RWPE2 (cell line): Measurements from ENCODE around the gene C1GALT1.

ENCODE experiments used
- ATAC-seq: fragments of 200-7000 bp; cut with Tn5 transposase; 3 replicates; pipeline ENCODE4 v1.9.1; 2021; ENCODE audit warnings: low read depth
- DNase-seq: peaks from one replicate; pipeline ENCODE4 v3.0.0-alpha.2; 2020; ENCODE audit warnings: low spot score
- H3K27ac ChIP-seq: fragments of 450-650 bp; 2 replicates; pipeline ENCODE4 v1.5.1; 2017; ENCODE audit warnings: mild to moderate bottlenecking; ENCODE audit not compliant: poor library complexity, severe bottlenecking
- H3K27me3 ChIP-seq: fragments of 250-450 bp; sonication (Bioruptor Pico); 2 replicates; pipeline ENCODE4 v1.5.1; 2021; ENCODE audit warnings: mild to moderate bottlenecking, moderate library complexity; ENCODE audit not compliant: insufficient read depth, poor library complexity, severe bottlenecking
- H3K36me3 ChIP-seq: fragments of 250-450 bp; sonication (Bioruptor Pico); 2 replicates; pipeline ENCODE4 v1.5.1; 2020; ENCODE audit warnings: low read depth, mild to moderate bottlenecking, moderate library complexity
- H3K4me1 ChIP-seq: fragments of 250-450 bp; sonication (Bioruptor Pico); 2 replicates; pipeline ENCODE4 v1.5.1; 2021; ENCODE audit warnings: mild to moderate bottlenecking, moderate library complexity; ENCODE audit not compliant: insufficient read depth, poor library complexity, severe bottlenecking
- H3K4me3 ChIP-seq: fragments of 250-450 bp; sonication (Bioruptor Pico); 2 replicates; pipeline ENCODE4 v1.5.1; 2021; ENCODE audit warnings: mild to moderate bottlenecking, moderate library complexity; ENCODE audit not compliant: severe bottlenecking
- H3K9me3 ChIP-seq: fragments of 250-450 bp; sonication (Bioruptor Pico); 2 replicates; pipeline ENCODE4 v1.5.1; 2021; ENCODE audit warnings: mild to moderate bottlenecking, moderate library complexity; ENCODE audit not compliant: severe bottlenecking
- CTCF ChIP-seq: fragments of 450-650 bp; IDR thresholded peaks from one replicate; pipeline ENCODE4 v1.5.1; 2017; ENCODE audit warnings: mild to moderate bottlenecking, moderate library complexity; ENCODE audit not compliant: poor library complexity, severe bottlenecking

Gene C1GALT1

GRCh38 chr7:7177044-7177517 lies 5.3 kb upstream of the C1GALT1 start:
- Histone ChIP-seq H3K36me3 (no peaks in the 10 kb centered on the region), H3K27me3 (no peaks in the 10 kb centered on the region), H3K27ac (peak overlapping the region; percentile 93), H3K9me3 (peaks cover 1% of the 10 kb centered on the region), H3K4me1 (peaks cover 36% of the 10 kb centered on the region), H3K4me3 (no peak overlapping the region)
- no peak for TF ChIP-seq CTCF
- ATAC-seq = peak; percentile 83
- no peak for DNase-seq

GRCh38 chr7:7178081-7178480 lies 4.3 kb upstream of the C1GALT1 start:
- Histone ChIP-seq H3K9me3 (no peaks in the 10 kb centered on the region), H3K27me3 (no peaks in the 10 kb centered on the region), H3K36me3 (no peaks in the 10 kb centered on the region), H3K4me1 (peaks cover 36% of the 10 kb centered on the region), H3K4me3 (no peak overlapping the region), H3K27ac (peak overlapping the region; percentile 93)
- no peak for TF ChIP-seq CTCF
- ATAC-seq = no peak
- DNase-seq = no peak

- TF ChIP-seq CTCF = no peak
- H3K4me3 ChIP-seq = no peak overlapping the region
- peak overlapping the region; percentile 93 for H3K27ac ChIP-seq
- DNase-seq (no peak), ATAC-seq (no peak)
- no peaks in the 10 kb centered on the region for H3K36me3 ChIP-seq
- H3K27me3 ChIP-seq = no peaks in the 10 kb centered on the region
- peaks cover 36% of the 10 kb centered on the region for H3K4me1 ChIP-seq
- no peaks in the 10 kb centered on the region for H3K9me3 ChIP-seq
Measured at GRCh38 chr7:7178906-7179305, 3.4 kb upstream of the C1GALT1 start.

- Histone ChIP-seq H3K36me3 (no peaks in the 10 kb centered on the region), H3K9me3 (no peaks in the 10 kb centered on the region), H3K4me3 (no peak overlapping the region), H3K27ac (peak overlapping the region; percentile 69), H3K4me1 (peaks cover 44% of the 10 kb centered on the region), H3K27me3 (no peaks in the 10 kb centered on the region)
- no peak for ATAC-seq
- DNase-seq = no peak
- TF ChIP-seq CTCF = no peak
Measured at GRCh38 chr7:7180725-7181449, 1.5 kb upstream of the C1GALT1 start.

- peaks cover 37% of the 10 kb centered on the region for H3K4me1 ChIP-seq
- H3K27ac ChIP-seq = peak overlapping the region; percentile 69
- no peak; the same call in 2 of the 3 replicates for ATAC-seq
- H3K27me3 ChIP-seq = no peaks in the 10 kb centered on the region
- no peaks in the 10 kb centered on the region for H3K36me3 ChIP-seq
- no peaks in the 10 kb centered on the region for H3K9me3 ChIP-seq
- no peak for TF ChIP-seq CTCF
- no peak for DNase-seq
- peak overlapping the region; percentile 85 for H3K4me3 ChIP-seq
Measured at GRCh38 chr7:7181519-7182155, 707 bp upstream of the C1GALT1 start.
